DND-41 (cell line): Measurements from ENCODE around the gene TEKT1.

Experiments used
- EZH2 ChIP-seq: IDR thresholded peaks from 3 replicates; pipeline ENCODE4 v1.6.1; 2012; ENCODE audit warnings: borderline replicate concordance, low read depth, mild to moderate bottlenecking, moderate library complexity, low read length, inconsistent platforms; ENCODE audit not compliant: severe bottlenecking
- TF ChIP-seq, protein P1 (sequence below): IDR thresholded peaks from 2 replicates; pipeline ENCODE4 v1.5.1; 2012; ENCODE audit warnings: borderline replicate concordance, low read length, moderate library complexity, mild to moderate bottlenecking; ENCODE audit not compliant: poor library complexity, severe bottlenecking; ENCODE audit errors: extremely low read depth

GRCh38 chr17:6756425-6757031, 75.0 kb downstream of the TEKT1 start:
- TF ChIP-seq, protein P1, sequence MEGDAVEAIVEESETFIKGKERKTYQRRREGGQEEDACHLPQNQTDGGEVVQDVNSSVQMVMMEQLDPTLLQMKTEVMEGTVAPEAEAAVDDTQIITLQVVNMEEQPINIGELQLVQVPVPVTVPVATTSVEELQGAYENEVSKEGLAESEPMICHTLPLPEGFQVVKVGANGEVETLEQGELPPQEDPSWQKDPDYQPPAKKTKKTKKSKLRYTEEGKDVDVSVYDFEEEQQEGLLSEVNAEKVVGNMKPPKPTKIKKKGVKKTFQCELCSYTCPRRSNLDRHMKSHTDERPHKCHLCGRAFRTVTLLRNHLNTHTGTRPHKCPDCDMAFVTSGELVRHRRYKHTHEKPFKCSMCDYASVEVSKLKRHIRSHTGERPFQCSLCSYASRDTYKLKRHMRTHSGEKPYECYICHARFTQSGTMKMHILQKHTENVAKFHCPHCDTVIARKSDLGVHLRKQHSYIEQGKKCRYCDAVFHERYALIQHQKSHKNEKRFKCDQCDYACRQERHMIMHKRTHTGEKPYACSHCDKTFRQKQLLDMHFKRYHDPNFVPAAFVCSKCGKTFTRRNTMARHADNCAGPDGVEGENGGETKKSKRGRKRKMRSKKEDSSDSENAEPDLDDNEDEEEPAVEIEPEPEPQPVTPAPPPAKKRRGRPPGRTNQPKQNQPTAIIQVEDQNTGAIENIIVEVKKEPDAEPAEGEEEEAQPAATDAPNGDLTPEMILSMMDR, result no peak
- TF ChIP-seq EZH2, result no peak
